ENCODE results near the gene PLA2G4E.

Gene PLA2G4E

GRCh38 chr15:42060477-42060763 is 39.6 kb upstream of the PLA2G4E start:
- no peak overlapping the region for H3K23ac ChIP-seq (ENCODE audit: low read length in 2 of 2)
- no peaks in the 10 kb centered on the region for H3K9me3 ChIP-seq (ENCODE audit: control insufficient read depth, low read length)
- H3K27me3 ChIP-seq (ENCODE audit: control insufficient read depth in 1 of 2, insufficient read depth in 1 of 2, low read length in 2 of 2), result peaks cover 47 to 86% of the 10 kb centered on the region in 2 experiments
- peaks cover 7% of the 10 kb centered on the region for H3K4me1 ChIP-seq (ENCODE audit: control insufficient read depth, insufficient read depth, low read depth, low read length)
- H3K4ac ChIP-seq (ENCODE audit: low read depth in 1 of 2, low read length in 2 of 2), result no peak overlapping the region
- H2BK12ac ChIP-seq (ENCODE audit: low read length in 2 of 2), result no peak overlapping the region
- H3K79me1 ChIP-seq (replicated peaks; ENCODE audit: low read length, poor library complexity, severe bottlenecking), result no peaks in the 10 kb centered on the region
- no peak overlapping the region for H3K4me3 ChIP-seq (ENCODE audit: insufficient read depth in 1 of 2, low read depth in 1 of 2, low read length in 2 of 2)
- no peak overlapping the region for H3K18ac ChIP-seq (ENCODE audit: low read depth in 1 of 2, low read length in 2 of 2)
- no peak overlapping the region for H3K14ac ChIP-seq (ENCODE audit: low read length in 2 of 2)
- H3K4me2 ChIP-seq (ENCODE audit: low read length, poor library complexity, severe bottlenecking), result no peak overlapping the region
- no peak overlapping the region for H2AK5ac ChIP-seq (ENCODE audit: low read length, severe bottlenecking)
- H4K8ac ChIP-seq (ENCODE audit: low read length), result no peak overlapping the region
- H2BK15ac ChIP-seq (ENCODE audit: low read depth, poor library complexity, severe bottlenecking), result no peak overlapping the region
- no peak overlapping the region for H2BK120ac ChIP-seq (ENCODE audit: low read depth, low read length)
- WGBS, result 78% methylated on average over 4 of the region's 4 CpGs
- H3K9ac ChIP-seq (ENCODE audit: low read length), result no peak overlapping the region
- H3K36me3 ChIP-seq (ENCODE audit: control insufficient read depth in 1 of 2, insufficient read depth in 2 of 2, low read depth in 1 of 2, low read length in 2 of 2), result no peaks in the 10 kb centered on the region
- no peak overlapping the region for H3K27ac ChIP-seq (ENCODE audit: low read length, poor library complexity, severe bottlenecking)
- DNase-seq, result no peak
- H2BK5ac ChIP-seq (ENCODE audit: low read depth, low read length, poor library complexity, severe bottlenecking), result no peak overlapping the region
- H4K91ac ChIP-seq (ENCODE audit: low read length), result no peak overlapping the region
- H2AFZ ChIP-seq (ENCODE audit: low read depth, low read length), result no peak overlapping the region

GRCh38 chr15:42059661-42060476 is 39.0 kb upstream of the PLA2G4E start:
- H2BK12ac ChIP-seq (ENCODE audit: low read length in 2 of 2), result no peak overlapping the region
- H3K79me1 ChIP-seq (replicated peaks; ENCODE audit: low read length, poor library complexity, severe bottlenecking), result no peaks in the 10 kb centered on the region
- no peak overlapping the region for H2BK5ac ChIP-seq (ENCODE audit: low read depth, low read length, poor library complexity, severe bottlenecking)
- H3K18ac ChIP-seq (ENCODE audit: low read depth in 1 of 2, low read length in 2 of 2), result no peak overlapping the region
- H3K4me1 ChIP-seq (ENCODE audit: control insufficient read depth, insufficient read depth, low read depth, low read length), result peaks cover 7% of the 10 kb centered on the region
- H3K9ac ChIP-seq (ENCODE audit: low read length), result no peak overlapping the region
- no peak overlapping the region for H3K14ac ChIP-seq (ENCODE audit: low read length in 2 of 2)
- WGBS, result 59% methylated on average over 14 of the region's 14 CpGs
- H4K8ac ChIP-seq (ENCODE audit: low read length), result no peak overlapping the region
- H3K23ac ChIP-seq (ENCODE audit: low read length in 2 of 2), result no peak overlapping the region
- no peak overlapping the region for H3K4ac ChIP-seq (ENCODE audit: low read depth in 1 of 2, low read length in 2 of 2)
- no peak overlapping the region for H3K4me2 ChIP-seq (ENCODE audit: low read length, poor library complexity, severe bottlenecking)
- H3K27ac ChIP-seq (ENCODE audit: low read length, poor library complexity, severe bottlenecking), result no peak overlapping the region
- no peak overlapping the region for H2AFZ ChIP-seq (ENCODE audit: low read depth, low read length)
- H2BK15ac ChIP-seq (ENCODE audit: low read depth, poor library complexity, severe bottlenecking), result no peak overlapping the region
- H3K4me3 ChIP-seq (ENCODE audit: insufficient read depth in 1 of 2, low read depth in 1 of 2, low read length in 2 of 2), result no peak overlapping the region
- no peak overlapping the region for H4K91ac ChIP-seq (ENCODE audit: low read length)
- H3K36me3 ChIP-seq (ENCODE audit: control insufficient read depth in 1 of 2, insufficient read depth in 2 of 2, low read depth in 1 of 2, low read length in 2 of 2), result no peaks in the 10 kb centered on the region
- no peaks in the 10 kb centered on the region for H3K9me3 ChIP-seq (ENCODE audit: control insufficient read depth, low read length)
- no peak overlapping the region for H2AK5ac ChIP-seq (ENCODE audit: low read length, severe bottlenecking)
- no peak overlapping the region for H2BK120ac ChIP-seq (ENCODE audit: low read depth, low read length)
- DNase-seq, result peak; percentile 48
- H3K27me3 ChIP-seq (ENCODE audit: control insufficient read depth in 1 of 2, insufficient read depth in 1 of 2, low read length in 2 of 2), result peaks cover 44 to 80% of the 10 kb centered on the region in 2 experiments

GRCh38 chr15:42058791-42059190 is 37.9 kb upstream of the PLA2G4E start:
- Histone ChIP-seq H3K27me3 (ENCODE audit: control insufficient read depth in 1 of 2, insufficient read depth in 1 of 2, low read length in 2 of 2) (peaks cover 44 to 83% of the 10 kb centered on the region in 2 experiments), H3K14ac (ENCODE audit: low read length in 2 of 2) (no peak overlapping the region), H3K18ac (ENCODE audit: low read depth in 1 of 2, low read length in 2 of 2) (no peak overlapping the region), H4K8ac (ENCODE audit: low read length) (no peak overlapping the region), H2AFZ (ENCODE audit: low read depth, low read length) (no peak overlapping the region), H3K36me3 (ENCODE audit: control insufficient read depth in 1 of 2, insufficient read depth in 2 of 2, low read depth in 1 of 2, low read length in 2 of 2) (no peaks in the 10 kb centered on the region), H2BK15ac (ENCODE audit: low read depth, poor library complexity, severe bottlenecking) (no peak overlapping the region), H2BK12ac (ENCODE audit: low read length in 2 of 2) (no peak overlapping the region), H3K27ac (ENCODE audit: low read length, poor library complexity, severe bottlenecking) (no peak overlapping the region), H2BK5ac (ENCODE audit: low read depth, low read length, poor library complexity, severe bottlenecking) (no peak overlapping the region), H2AK5ac (ENCODE audit: low read length, severe bottlenecking) (no peak overlapping the region), H2BK120ac (ENCODE audit: low read depth, low read length) (no peak overlapping the region), H3K9ac (ENCODE audit: low read length) (no peak overlapping the region), H3K79me1 (replicated peaks; ENCODE audit: low read length, poor library complexity, severe bottlenecking) (no peaks in the 10 kb centered on the region), H3K4ac (ENCODE audit: low read depth in 1 of 2, low read length in 2 of 2) (no peak overlapping the region), H3K4me2 (ENCODE audit: low read length, poor library complexity, severe bottlenecking) (no peak overlapping the region), H3K4me3 (ENCODE audit: insufficient read depth in 1 of 2, low read depth in 1 of 2, low read length in 2 of 2) (no peak overlapping the region), H3K23ac (ENCODE audit: low read length in 2 of 2) (no peak overlapping the region), H3K9me3 (ENCODE audit: control insufficient read depth, low read length) (no peaks in the 10 kb centered on the region), H3K4me1 (ENCODE audit: control insufficient read depth, insufficient read depth, low read depth, low read length) (peaks cover 7% of the 10 kb centered on the region), H4K91ac (ENCODE audit: low read length) (no peak overlapping the region)
- no peak for DNase-seq
- WGBS, result 100% methylated on average over 1 of the region's 3 CpGs

- H2BK120ac ChIP-seq (ENCODE audit: low read depth, low read length), result no peak overlapping the region
- no peak overlapping the region for H4K8ac ChIP-seq (ENCODE audit: low read length)
- no peak overlapping the region for H3K9ac ChIP-seq (ENCODE audit: low read length)
- no peak overlapping the region for H3K23ac ChIP-seq (ENCODE audit: low read length in 2 of 2)
- 91% methylated on average over 4 of the region's 6 CpGs for WGBS
- H2BK5ac ChIP-seq (ENCODE audit: low read depth, low read length, poor library complexity, severe bottlenecking), result no peak overlapping the region
- H3K4me2 ChIP-seq (ENCODE audit: low read length, poor library complexity, severe bottlenecking), result no peak overlapping the region
- H2BK15ac ChIP-seq (ENCODE audit: low read depth, poor library complexity, severe bottlenecking), result no peak overlapping the region
- H3K4ac ChIP-seq (ENCODE audit: low read depth in 1 of 2, low read length in 2 of 2), result no peak overlapping the region
- peaks cover 7% of the 10 kb centered on the region for H3K4me1 ChIP-seq (ENCODE audit: control insufficient read depth, insufficient read depth, low read depth, low read length)
- H4K91ac ChIP-seq (ENCODE audit: low read length), result no peak overlapping the region
- no peaks in the 10 kb centered on the region for H3K9me3 ChIP-seq (ENCODE audit: control insufficient read depth, low read length)
- H3K27ac ChIP-seq (ENCODE audit: low read length, poor library complexity, severe bottlenecking), result no peak overlapping the region
- H3K27me3 ChIP-seq (ENCODE audit: control insufficient read depth in 1 of 2, insufficient read depth in 1 of 2, low read length in 2 of 2), result peaks cover 43 to 81% of the 10 kb centered on the region in 2 experiments
- no peak overlapping the region for H2BK12ac ChIP-seq (ENCODE audit: low read length in 2 of 2)
- H3K79me1 ChIP-seq (replicated peaks; ENCODE audit: low read length, poor library complexity, severe bottlenecking), result no peaks in the 10 kb centered on the region
- DNase-seq, result no peak
- no peaks in the 10 kb centered on the region for H3K36me3 ChIP-seq (ENCODE audit: control insufficient read depth in 1 of 2, insufficient read depth in 2 of 2, low read depth in 1 of 2, low read length in 2 of 2)
- H3K14ac ChIP-seq (ENCODE audit: low read length in 2 of 2), result no peak overlapping the region
- no peak overlapping the region for H2AFZ ChIP-seq (ENCODE audit: low read depth, low read length)
- no peak overlapping the region for H3K4me3 ChIP-seq (ENCODE audit: insufficient read depth in 1 of 2, low read depth in 1 of 2, low read length in 2 of 2)
- H3K18ac ChIP-seq (ENCODE audit: low read depth in 1 of 2, low read length in 2 of 2), result no peak overlapping the region
- H2AK5ac ChIP-seq (ENCODE audit: low read length, severe bottlenecking), result no peak overlapping the region
Measured at GRCh38 chr15:42057799-42058646, 37.2 kb upstream of the PLA2G4E start.

Data from mesenchymal stem cell (in vitro differentiated cells and primary cell).